HL-60 (cell line): ENCODE measurements around the gene HYCC1.

Experiments used
- DNase-seq, 2 experiments: peaks; one replicate each; pipeline ENCODE4 v3.0.0-alpha.2; 2010 to 2020; ENCODE audit warnings: low read depth in 1 of 2, low spot score in 1 of 2
- H3K27ac ChIP-seq: fragments of 250-450 bp; sonication (Bioruptor Pico); replicated peaks from 2 replicates; pipeline ENCODE4 v1.5.1; 2020; ENCODE audit warnings: mild to moderate bottlenecking, moderate library complexity
- H3K27me3 ChIP-seq: fragments of 250-450 bp; sonication (Bioruptor Pico); 2 replicates; pipeline ENCODE4 v1.5.1; 2021; ENCODE audit warnings: mild to moderate bottlenecking, moderate library complexity; ENCODE audit not compliant: insufficient read depth, poor library complexity, severe bottlenecking
- H3K4me3 ChIP-seq: replicated peaks from 2 replicates; pipeline ENCODE4 v1.5.1; 2011; ENCODE audit warnings: mild to moderate bottlenecking, control low read depth, low read length; ENCODE audit not compliant: insufficient read depth
- GABPA ChIP-seq: IDR thresholded peaks from 2 replicates; pipeline ENCODE4 v1.6.1; 2012; ENCODE audit warnings: low read depth
- POLR2AphosphoS5 ChIP-seq: IDR thresholded peaks from 2 replicates; pipeline ENCODE4 v1.6.1; 2012; ENCODE audit warnings: low read depth
- SPI1 ChIP-seq: IDR thresholded peaks from 2 replicates; pipeline ENCODE4 v1.6.1; 2012; ENCODE audit warnings: low read depth, mild to moderate bottlenecking, borderline replicate concordance
- TF ChIP-seq, protein P1 (sequence below): IDR thresholded peaks from one replicate; pipeline ENCODE4 v1.5.1; 2011; ENCODE audit warnings: low read length, control low read depth, inconsistent platforms; ENCODE audit not compliant: insufficient read depth
- TF ChIP-seq, protein P2 (sequence below): IDR thresholded peaks from 2 replicates; pipeline ENCODE4 v1.6.1; 2012; ENCODE audit warnings: low read depth; ENCODE audit not compliant: insufficient replicate concordance

HYCC1 gene

DNA sequence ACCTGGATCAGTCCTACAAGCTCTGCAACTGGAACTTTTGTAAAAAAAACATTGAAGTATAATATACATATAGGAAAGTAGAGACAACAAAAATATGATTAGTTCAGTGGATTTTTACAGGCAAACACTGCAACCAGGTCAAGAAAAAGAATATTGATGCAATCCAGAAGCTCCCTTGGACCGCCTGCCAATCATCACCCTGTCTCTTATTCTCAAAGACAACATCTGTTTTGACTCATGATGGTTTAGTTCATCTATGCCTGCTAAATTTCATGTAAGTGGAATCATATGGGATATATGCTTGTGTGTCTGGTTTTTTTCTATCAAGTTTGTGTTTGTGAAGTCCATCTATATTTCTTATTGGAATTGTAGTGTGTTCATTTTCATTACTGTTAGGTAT is 7.7 kb upstream of the HYCC1 start:
- H3K27ac ChIP-seq: no peak overlapping the region
- DNase-seq: no peak
- H3K4me3 ChIP-seq: no peak overlapping the region
- no peaks in the 10 kb centered on the region for H3K27me3 ChIP-seq
- TF ChIP-seq, protein P1, sequence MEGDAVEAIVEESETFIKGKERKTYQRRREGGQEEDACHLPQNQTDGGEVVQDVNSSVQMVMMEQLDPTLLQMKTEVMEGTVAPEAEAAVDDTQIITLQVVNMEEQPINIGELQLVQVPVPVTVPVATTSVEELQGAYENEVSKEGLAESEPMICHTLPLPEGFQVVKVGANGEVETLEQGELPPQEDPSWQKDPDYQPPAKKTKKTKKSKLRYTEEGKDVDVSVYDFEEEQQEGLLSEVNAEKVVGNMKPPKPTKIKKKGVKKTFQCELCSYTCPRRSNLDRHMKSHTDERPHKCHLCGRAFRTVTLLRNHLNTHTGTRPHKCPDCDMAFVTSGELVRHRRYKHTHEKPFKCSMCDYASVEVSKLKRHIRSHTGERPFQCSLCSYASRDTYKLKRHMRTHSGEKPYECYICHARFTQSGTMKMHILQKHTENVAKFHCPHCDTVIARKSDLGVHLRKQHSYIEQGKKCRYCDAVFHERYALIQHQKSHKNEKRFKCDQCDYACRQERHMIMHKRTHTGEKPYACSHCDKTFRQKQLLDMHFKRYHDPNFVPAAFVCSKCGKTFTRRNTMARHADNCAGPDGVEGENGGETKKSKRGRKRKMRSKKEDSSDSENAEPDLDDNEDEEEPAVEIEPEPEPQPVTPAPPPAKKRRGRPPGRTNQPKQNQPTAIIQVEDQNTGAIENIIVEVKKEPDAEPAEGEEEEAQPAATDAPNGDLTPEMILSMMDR: no peak
- no peak for TF ChIP-seq POLR2AphosphoS5
- TF ChIP-seq, protein P2, sequence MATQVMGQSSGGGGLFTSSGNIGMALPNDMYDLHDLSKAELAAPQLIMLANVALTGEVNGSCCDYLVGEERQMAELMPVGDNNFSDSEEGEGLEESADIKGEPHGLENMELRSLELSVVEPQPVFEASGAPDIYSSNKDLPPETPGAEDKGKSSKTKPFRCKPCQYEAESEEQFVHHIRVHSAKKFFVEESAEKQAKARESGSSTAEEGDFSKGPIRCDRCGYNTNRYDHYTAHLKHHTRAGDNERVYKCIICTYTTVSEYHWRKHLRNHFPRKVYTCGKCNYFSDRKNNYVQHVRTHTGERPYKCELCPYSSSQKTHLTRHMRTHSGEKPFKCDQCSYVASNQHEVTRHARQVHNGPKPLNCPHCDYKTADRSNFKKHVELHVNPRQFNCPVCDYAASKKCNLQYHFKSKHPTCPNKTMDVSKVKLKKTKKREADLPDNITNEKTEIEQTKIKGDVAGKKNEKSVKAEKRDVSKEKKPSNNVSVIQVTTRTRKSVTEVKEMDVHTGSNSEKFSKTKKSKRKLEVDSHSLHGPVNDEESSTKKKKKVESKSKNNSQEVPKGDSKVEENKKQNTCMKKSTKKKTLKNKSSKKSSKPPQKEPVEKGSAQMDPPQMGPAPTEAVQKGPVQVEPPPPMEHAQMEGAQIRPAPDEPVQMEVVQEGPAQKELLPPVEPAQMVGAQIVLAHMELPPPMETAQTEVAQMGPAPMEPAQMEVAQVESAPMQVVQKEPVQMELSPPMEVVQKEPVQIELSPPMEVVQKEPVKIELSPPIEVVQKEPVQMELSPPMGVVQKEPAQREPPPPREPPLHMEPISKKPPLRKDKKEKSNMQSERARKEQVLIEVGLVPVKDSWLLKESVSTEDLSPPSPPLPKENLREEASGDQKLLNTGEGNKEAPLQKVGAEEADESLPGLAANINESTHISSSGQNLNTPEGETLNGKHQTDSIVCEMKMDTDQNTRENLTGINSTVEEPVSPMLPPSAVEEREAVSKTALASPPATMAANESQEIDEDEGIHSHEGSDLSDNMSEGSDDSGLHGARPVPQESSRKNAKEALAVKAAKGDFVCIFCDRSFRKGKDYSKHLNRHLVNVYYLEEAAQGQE: no peak
- no peak for TF ChIP-seq GABPA
- no peak for TF ChIP-seq SPI1

GRCh38 chr7:23020742-23021401 is 6.9 kb upstream of the HYCC1 start:
- Histone ChIP-seq H3K4me3 (no peak overlapping the region), H3K27me3 (no peaks in the 10 kb centered on the region), H3K27ac (no peak overlapping the region)
- no peak for DNase-seq
- TF ChIP-seq SPI1: no peak
- TF ChIP-seq GABPA: no peak
- TF ChIP-seq, protein P2: no peak
- TF ChIP-seq, protein P1: no peak
- TF ChIP-seq POLR2AphosphoS5: no peak

DNA sequence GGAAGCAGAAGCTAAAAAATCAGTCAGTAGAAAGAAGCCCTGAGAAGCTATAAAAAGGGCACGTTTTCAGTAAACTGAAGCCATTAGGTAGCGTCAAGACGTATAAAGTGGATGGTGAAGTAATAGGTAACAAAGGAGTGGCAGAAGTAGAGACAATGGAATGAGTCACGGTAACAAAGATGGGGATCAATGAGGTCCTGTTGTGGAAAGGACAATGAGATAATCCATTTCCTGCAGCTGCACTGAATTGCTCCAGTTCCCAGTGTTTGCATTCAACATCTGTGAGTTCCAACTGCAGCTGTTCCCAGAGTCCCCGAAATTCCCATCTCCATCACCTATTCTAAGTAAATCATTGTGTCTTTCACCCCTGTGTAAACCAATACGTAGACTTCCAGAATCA is 4.8 kb upstream of the HYCC1 start:
- H3K27me3 ChIP-seq: no peaks in the 10 kb centered on the region
- DNase-seq: no peak
- no peak for TF ChIP-seq GABPA
- TF ChIP-seq POLR2AphosphoS5: no peak
- TF ChIP-seq, protein P2: no peak
- TF ChIP-seq, protein P1: no peak
- TF ChIP-seq SPI1: no peak
- no peak overlapping the region for H3K27ac ChIP-seq
- no peak overlapping the region for H3K4me3 ChIP-seq
